GM12878 (cell line): ENCODE measurements around the gene SNTN. TPM values are rescaled to one million over a fixed set of nuclear protein-coding genes. Genes with fewer than 3 reads are reported as not detected.

Source experiments
- ATAC-seq: fragments of 200-7000 bp; cut with Tn5 transposase; 3 replicates; pipeline ENCODE4 v1.9.1; 2020; ENCODE audit warnings: mild to moderate bottlenecking, moderate library complexity
- BruUV-seq: library from RNA; stranded (reverse); fragments of 400-500 nt; replicated peaks from 2 replicates; lab custom pipeline; 2021; lab: Mats Ljungman, UMichigan
- CTCF ChIA-PET: fragments of 300-600 bp; sonication (Branson Sonifier 250); formaldehyde crosslinking; extraction: SDS; loops from one replicate; lab custom pipeline; 2021; ENCODE audit warnings: inconsistent platforms; lab: Yijun Ruan, JAX
- POLR2A ChIA-PET: fragments of 350-600 bp; formaldehyde crosslinking; extraction: SDS; loops from one replicate; lab custom pipeline; 2021; ENCODE audit warnings: inconsistent platforms; lab: Charles Lee
- RAD21 ChIA-PET: fragments of 300-600 bp; sonication (Branson Sonifier 250); formaldehyde crosslinking; loops from one replicate; lab custom pipeline; 2023; ENCODE audit warnings: antibody characterized with exemption; ENCODE audit not compliant: unreplicated experiment; lab: Charles Lee
- SMC1A ChIA-PET: fragments of 300-600 bp; sonication (Branson Sonifier 250); formaldehyde crosslinking; loops from one replicate; lab custom pipeline; 2023; ENCODE audit not compliant: unreplicated experiment, uncharacterized antibody; lab: Charles Lee
- DNase-seq: peaks from one replicate; pipeline ENCODE4 v3.0.0-alpha.2; 2011; ENCODE audit warnings: low read depth, low spot score
- FAIRE-seq: peaks from 3 replicates; lab custom pipeline; 2011; peaks lifted over from hg19 to GRCh38; lab: Jason Lieb, UNC
- H2AFZ ChIP-seq: 2 replicates; pipeline ENCODE4 v1.6.0; 2011; ENCODE audit warnings: low read depth, low read length, control low read depth; ENCODE audit not compliant: control insufficient read depth
- H3K27ac ChIP-seq: 2 replicates; pipeline ENCODE4 v1.5.1; 2011; ENCODE audit warnings: control low read depth; ENCODE audit not compliant: control insufficient read depth, insufficient read depth
- H3K27me3 ChIP-seq, 2 experiments: replicated peaks in 1 of 2; 2 replicates each; pipeline versions ENCODE4 v1.6.0 to v1.6.1; 2011; ENCODE audit warnings: low read length in 1 of 2; ENCODE audit not compliant: control insufficient read depth in 2 of 2, insufficient read depth in 2 of 2
- H3K36me3 ChIP-seq, 2 experiments: 2 replicates each; pipeline ENCODE4 v1.5.1; 2011; ENCODE audit warnings: low read length in 1 of 2; ENCODE audit not compliant: control insufficient read depth in 2 of 2, insufficient read depth in 2 of 2
- H3K4me1 ChIP-seq: 2 replicates; pipeline ENCODE4 v1.6.1; 2011; ENCODE audit warnings: mild to moderate bottlenecking, low read length, moderate library complexity, mixed read lengths; ENCODE audit not compliant: control insufficient read depth, insufficient read depth
- H3K4me2 ChIP-seq: 2 replicates; pipeline ENCODE4 v1.6.0; 2011; ENCODE audit warnings: control low read depth; ENCODE audit not compliant: control insufficient read depth, insufficient read depth
- H3K4me3 ChIP-seq: fragments of 200-600 bp; sonication (generic); 2 replicates; pipeline ENCODE4 v1.5.1; 2016
- H3K79me2 ChIP-seq: 2 replicates; pipeline ENCODE4 v1.6.0; 2011; ENCODE audit warnings: low read length; ENCODE audit not compliant: control insufficient read depth, insufficient read depth
- H3K9ac ChIP-seq: 2 replicates; pipeline ENCODE4 v1.8.0; 2011; ENCODE audit warnings: low read length, control low read depth, mixed read lengths; ENCODE audit not compliant: control insufficient read depth, insufficient read depth
- H3K9me3 ChIP-seq: replicated peaks from 3 replicates; pipeline ENCODE4 v1.5.1; 2011; ENCODE audit warnings: mild to moderate bottlenecking, low read length; ENCODE audit not compliant: control insufficient read depth, insufficient read depth
- H4K20me1 ChIP-seq: 2 replicates; pipeline ENCODE4 v1.6.0; 2011; ENCODE audit not compliant: control insufficient read depth, insufficient read depth
- GABPA ChIP-seq: IDR thresholded peaks from 2 replicates; pipeline ENCODE4 v1.6.1; 2014; ENCODE audit warnings: antibody characterized with exemption, low read depth, mild to moderate bottlenecking, inconsistent platforms
- HSF1 ChIP-seq: fragments of 150-350 bp; IDR thresholded peaks from 2 replicates; pipeline ENCODE4 v1.6.1; 2014; ENCODE audit warnings: mild to moderate bottlenecking, low read depth, low read length
- RELB ChIP-seq: fragments of 450-650 bp; IDR thresholded peaks from 2 replicates; pipeline ENCODE4 v1.6.1; 2017; ENCODE audit warnings: low read depth, mild to moderate bottlenecking, moderate library complexity
- SPI1 ChIP-seq: IDR thresholded peaks from 2 replicates; pipeline ENCODE4 v1.6.1; 2011; ENCODE audit warnings: low read depth, mild to moderate bottlenecking, low read length, moderate library complexity, borderline replicate concordance; ENCODE audit not compliant: insufficient read depth
- TBL1XR1 ChIP-seq: IDR thresholded peaks from 2 replicates; pipeline ENCODE4 v1.6.1; 2012; ENCODE audit warnings: low read depth, low read length, improper control_type of control experiment
- in situ Hi-C: fragments of 300-500 bp; cut with MboI; formaldehyde crosslinking; loops from 9 replicates; pipeline ENCODE4 v1.14.3; 2018; ENCODE audit warnings: mixed read lengths
- intact Hi-C: fragments of 100-400 bp; cut with micrococcal nuclease; formaldehyde crosslinking; loops from one replicate; pipeline ENCODE4 v1.14.2; 2022; ENCODE audit not compliant: unreplicated experiment
- polyA plus RNA-seq, 11 experiments: library from polyadenylated mRNA; depleted of rRNA in 4 of 11; unstranded in 6 of 11; stranded (reverse) in 5 of 11; fragments of >200 nt; fragmentation: Nextera tagmentation in 4 of 11; fragmentation: Illumina TruSeq in 1 of 11; extraction: Ambion mirVana in 4 of 11; extraction: Trizol in 1 of 11; gene quantifications; 1 replicate in 1 of 11; 2 replicates in 10 of 11; pipeline versions ENCODE4 v1.2.1 to v1.2.3, GENCODE V29; 2011 to 2016; ENCODE audit warnings: inconsistent platforms in 2 of 11, missing spikeins in 2 of 11, low read depth in 1 of 11
- total RNA-seq, 4 experiments: library from RNA; depleted of rRNA in 3 of 4; stranded (reverse); fragments of >200 nt in 3 of 4; fragmentation: Illumina TruSeq in 1 of 4; extraction: Trizol in 1 of 4; gene quantifications; 2 replicates each; pipeline versions ENCODE4 v1.2.1 to v1.2.3, GENCODE V29; 2013 to 2021

Gene SNTN
- total and polyA plus RNA-seq, 10 of the 15 experiments (the other 5 are each of a cell fraction or from before 2014, with no cell fraction given) = not detected

GRCh38 chr3:63662500-63662899 is 10.0 kb downstream of the SNTN start:
- no peak for TF ChIP-seq RELB
- no peak for TF ChIP-seq GABPA
- TF ChIP-seq TBL1XR1 = no peak
- no peak for TF ChIP-seq SPI1
- no peak for TF ChIP-seq HSF1
- in situ Hi-C loops = no loop called here
- CTCF ChIA-PET = interaction anchor here (0.7 kb wide), 1 partner anchor 11 kb away, joined by 3 read pairs; no protein-coding TSS in a partner anchor
- intact Hi-C loops = no loop called here
- H2AFZ ChIP-seq = no peak overlapping the region
- no peak overlapping the region for H3K4me3 ChIP-seq
- no peak overlapping the region for H3K27ac ChIP-seq
- no peaks in the 10 kb centered on the region for H3K4me1 ChIP-seq
- FAIRE-seq (no peak), DNase-seq (no peak), ATAC-seq (no peak)
- POLR2A ChIA-PET = no interaction called here
- BruUV-seq = no TSS peak
- SMC1A ChIA-PET = interaction anchor here (1.1 kb wide), 1 partner anchor 312 kb away, joined by 3 read pairs; no protein-coding TSS in a partner anchor
- H3K9me3 ChIP-seq = no peaks in the 10 kb centered on the region
- H3K27me3 ChIP-seq = no peaks in the 10 kb centered on the region
- H3K36me3 ChIP-seq = no peaks in the 10 kb centered on the region
- no peak overlapping the region for H3K4me2 ChIP-seq
- H3K79me2 ChIP-seq = no peaks in the 10 kb centered on the region
- RAD21 ChIA-PET = no interaction called here
- H4K20me1 ChIP-seq = no peaks in the 10 kb centered on the region
- H3K9ac ChIP-seq = no peak overlapping the region
